HG03439 (cell line): ENCODE data around the gene TROAP.

Experiments used
- ATAC-seq: cut with Tn5 transposase; IDR thresholded peaks from one replicate; pipeline ENCODE4 v1.9.1; 2021; ENCODE audit warnings: mild to moderate bottlenecking, moderate library complexity; ENCODE audit not compliant: unreplicated experiment

TROAP gene

GRCh38 chr12:49341777-49342065, 18.7 kb downstream of the TROAP start:
- no peak for ATAC-seq

- ATAC-seq: peak; percentile 55
Measured at GRCh38 chr12:49342066-49342913, 19.2 kb downstream of the TROAP start.

- ATAC-seq: no peak
Measured at GRCh38 chr12:49342914-49343731, 20.1 kb downstream of the TROAP start.

GRCh38 chr12:49344486-49345050, 21.5 kb downstream of the TROAP start:
- no peak for ATAC-seq

GRCh38 chr12:49345051-49345824, 22.2 kb downstream of the TROAP start:
- ATAC-seq: no peak

- no peak for ATAC-seq
Measured at GRCh38 chr12:49345825-49346658, 23.0 kb downstream of the TROAP start.

GRCh38 chr12:49346659-49347310, 23.7 kb downstream of the TROAP start, which contains the start of gene DNAJC22:
Gene DNAJC22 (plus strand): TSS chr12:49346888. CDS start chr12:49348873, 1,985 bp downstream.
- ATAC-seq: no peak

- peak; percentile 60 for ATAC-seq
Measured at GRCh38 chr12:49347311-49348193, 24.5 kb downstream of the TROAP start.

GRCh38 chr12:49348781-49349180, 25.7 kb downstream of the TROAP start:
- no peak for ATAC-seq

- ATAC-seq: no peak
Measured at GRCh38 chr12:49349266-49349665, 26.2 kb downstream of the TROAP start.

GRCh38 chr12:49352351-49352750, 29.3 kb downstream of the TROAP start:
- ATAC-seq: no peak

GRCh38 chr12:49355913-49356312, 32.9 kb downstream of the TROAP start:
- no peak for ATAC-seq

- ATAC-seq: no peak
Measured at GRCh38 chr12:49357103-49357678, 34.1 kb downstream of the TROAP start.

GRCh38 chr12:49358483-49359141, 35.6 kb downstream of the TROAP start:
- ATAC-seq: peak; percentile 62

- ATAC-seq: no peak
Measured at GRCh38 chr12:49359671-49360070, 36.6 kb downstream of the TROAP start.

- no peak for ATAC-seq
Measured at GRCh38 chr12:49362077-49362476, 39.0 kb downstream of the TROAP start.

GRCh38 chr12:49364989-49365388, 41.9 kb downstream of the TROAP start:
- no peak for ATAC-seq

GRCh38 chr12:49365542-49365941, 42.5 kb downstream of the TROAP start:
- ATAC-seq: no peak
